Activated T-cell treated with anti-CD3 and anti-CD28 coated beads, Interleukin-2, amount 50 U/mL, for 48 hours (primary cell): ENCODE measurements around the gene FAM168B.

ENCODE experiments used
- DNase-seq, 2 experiments: peaks; one replicate each; pipeline ENCODE4 v3.0.0-alpha.2; 2020

FAM168B gene

DNA sequence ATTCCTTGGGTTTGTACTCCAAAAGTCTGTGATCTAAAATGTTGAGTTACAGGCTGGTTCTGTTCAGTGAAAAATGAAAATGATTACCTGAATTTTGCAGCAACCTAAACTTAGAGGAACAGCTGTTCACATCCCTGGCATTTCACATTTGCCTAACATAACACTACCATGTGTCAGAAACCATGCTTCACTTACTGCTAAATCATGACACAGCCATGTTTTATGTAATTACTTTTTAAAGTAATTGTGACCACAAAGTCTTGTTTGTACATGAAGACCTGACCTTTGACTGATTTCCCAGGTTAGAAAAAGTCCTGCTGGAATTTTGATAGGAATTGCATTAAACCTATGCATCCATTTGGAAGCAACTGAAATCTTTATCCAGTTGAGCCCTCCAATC lies 79.1 kb downstream of the FAM168B start:
- DNase-seq: no peak

DNA sequence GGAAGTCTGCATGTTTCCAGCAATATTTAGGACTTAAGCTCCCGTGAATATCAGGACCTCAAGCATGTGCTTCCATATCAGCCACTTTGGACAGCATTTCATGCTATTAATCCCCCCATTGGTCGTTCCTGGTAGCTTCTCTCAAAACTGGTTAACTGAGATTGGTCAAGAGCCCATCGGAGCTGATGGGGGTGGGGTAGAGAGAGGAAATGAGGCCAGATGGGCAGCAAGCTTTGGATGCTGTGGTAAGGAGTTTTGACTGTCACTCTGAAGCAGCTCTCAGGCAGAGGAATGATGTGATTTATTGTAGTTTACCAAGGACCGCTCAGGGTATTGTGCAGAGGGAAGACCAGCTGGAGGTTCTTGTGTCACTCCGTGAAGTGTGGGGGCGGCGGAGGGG lies 81.8 kb downstream of the FAM168B start:
- DNase-seq: no peak

DNA sequence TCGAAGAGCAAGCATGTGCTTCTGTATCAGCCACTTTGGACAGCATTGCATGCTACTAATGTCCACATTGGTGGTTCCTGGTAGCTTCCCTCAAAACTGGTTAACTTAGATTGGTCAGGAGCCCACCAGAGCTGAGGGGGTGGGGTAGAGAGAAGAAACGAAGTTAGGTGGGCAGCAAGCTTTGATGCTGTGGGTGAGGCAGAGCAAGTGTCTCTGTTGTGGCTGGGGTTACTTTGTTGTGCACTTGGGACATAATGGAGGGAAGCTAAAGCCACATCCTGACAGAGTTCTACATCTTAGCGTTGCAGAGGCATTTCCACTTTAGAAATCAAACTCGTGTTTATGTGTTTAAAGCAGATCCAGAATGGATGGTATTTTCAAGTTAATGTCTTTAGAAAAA lies 82.7 kb downstream of the FAM168B start:
- DNase-seq: no peak

DNA sequence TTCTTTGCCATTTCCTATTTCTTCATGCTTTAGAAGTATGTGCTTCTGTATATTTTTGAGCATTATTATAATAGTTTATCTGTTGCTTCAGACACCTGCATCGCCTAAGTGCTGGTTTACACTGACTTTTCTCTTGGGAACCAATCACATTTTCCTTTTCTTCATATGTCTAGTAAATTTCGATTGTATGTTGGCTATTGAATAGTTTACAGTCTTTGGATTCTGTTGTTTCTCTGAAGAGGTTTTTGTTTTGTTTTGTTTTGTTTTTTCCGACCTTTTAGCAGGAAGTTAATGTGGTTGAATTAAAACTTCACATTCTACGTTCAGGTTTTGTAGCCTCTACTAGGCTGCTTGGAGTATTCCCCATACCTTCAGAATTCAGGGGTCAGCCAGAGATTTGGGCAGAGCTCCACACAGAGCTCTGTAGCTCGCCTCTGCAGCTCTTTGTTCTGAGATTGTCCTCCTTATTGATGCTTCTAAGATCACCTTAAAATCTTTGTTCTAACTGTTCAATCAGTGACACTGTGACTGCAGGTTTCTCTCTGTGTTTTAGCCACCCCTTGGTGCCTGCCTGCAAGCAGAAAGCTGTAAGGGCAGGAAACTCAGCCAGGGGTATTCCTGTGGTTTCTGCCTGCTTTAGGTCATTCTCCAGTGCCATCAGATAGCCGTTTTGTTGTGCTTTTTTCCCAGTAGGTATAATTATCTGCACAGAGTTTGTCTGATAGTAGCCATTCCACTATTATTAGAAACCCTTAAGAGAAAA lies 83.4 kb downstream of the FAM168B start:
- DNase-seq: no peak

DNA sequence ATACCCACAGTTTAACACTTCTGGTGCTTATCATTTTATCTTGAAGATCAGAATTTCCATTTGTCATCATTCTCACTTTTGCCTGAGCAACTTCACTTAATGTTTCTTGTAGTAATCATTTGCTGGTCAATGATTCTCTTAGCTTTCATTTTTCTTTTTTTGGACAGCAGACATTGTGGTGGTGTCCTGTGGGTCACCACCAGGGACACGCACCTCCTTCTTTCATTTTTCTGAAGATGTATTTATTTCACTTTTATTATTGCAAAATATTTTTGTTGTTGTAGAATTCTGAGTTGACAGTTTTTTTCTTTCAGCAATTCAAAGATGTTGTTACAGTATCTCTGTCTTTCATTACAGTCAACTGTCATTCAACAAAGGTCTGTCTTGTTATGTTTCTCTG lies 84.3 kb downstream of the FAM168B start:
- DNase-seq: no peak

DNA sequence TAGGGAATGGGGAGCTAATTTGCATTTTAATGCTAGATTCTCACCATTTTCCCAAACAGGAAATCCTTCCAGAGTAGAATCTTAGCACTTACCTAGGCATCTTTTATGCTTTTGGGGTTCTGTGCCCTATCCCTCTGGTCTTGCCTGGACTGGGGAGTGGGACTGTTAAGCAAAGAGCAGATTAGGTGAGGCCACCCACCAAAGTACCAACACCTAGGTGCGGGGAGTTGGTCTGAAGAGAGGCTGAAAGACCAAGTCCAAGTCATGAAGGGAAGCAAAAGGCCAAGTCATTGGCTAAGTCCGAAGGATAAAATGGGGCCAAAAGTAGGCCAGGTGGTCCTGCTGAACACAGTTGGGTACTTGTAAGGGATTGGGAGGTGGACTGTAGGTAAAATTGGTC lies 86.7 kb downstream of the FAM168B start:
- DNase-seq: no peak

DNA sequence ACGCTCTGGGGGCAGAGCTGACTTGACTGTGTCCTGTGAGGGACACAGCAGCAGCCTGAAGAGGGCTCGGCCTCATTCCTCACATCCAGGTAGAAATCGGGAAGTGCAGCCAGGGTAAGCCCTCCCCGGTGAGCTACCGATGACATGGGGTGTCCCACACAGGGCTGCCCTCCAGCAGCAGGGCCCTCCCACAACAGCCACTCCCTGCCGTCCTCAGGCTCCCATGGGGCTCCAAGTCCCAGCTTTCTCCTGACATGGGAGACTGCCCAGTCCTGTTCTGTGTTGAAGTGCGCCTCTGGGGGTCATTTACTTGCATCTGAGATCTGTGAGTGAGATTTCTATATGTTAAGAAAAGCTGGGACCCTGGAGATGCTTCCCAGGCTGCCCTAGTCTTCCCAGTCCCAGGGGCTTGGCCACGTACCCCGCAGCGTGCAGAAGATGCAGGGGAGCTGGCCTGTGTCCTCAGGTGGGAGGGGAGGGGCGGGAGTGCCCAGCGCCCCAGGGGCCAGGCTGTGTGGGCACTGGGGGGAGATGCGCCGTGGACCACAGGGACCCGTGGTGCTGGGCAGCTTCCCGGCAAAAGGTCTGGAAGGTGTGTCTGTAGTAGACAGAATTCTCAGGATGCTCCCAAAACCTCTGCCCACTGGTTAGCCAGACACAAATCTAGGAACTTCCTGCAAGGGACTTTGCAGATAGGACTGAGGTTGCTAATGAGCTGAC lies 87.9 kb downstream of the FAM168B start:
- DNase-seq: no peak

DNA sequence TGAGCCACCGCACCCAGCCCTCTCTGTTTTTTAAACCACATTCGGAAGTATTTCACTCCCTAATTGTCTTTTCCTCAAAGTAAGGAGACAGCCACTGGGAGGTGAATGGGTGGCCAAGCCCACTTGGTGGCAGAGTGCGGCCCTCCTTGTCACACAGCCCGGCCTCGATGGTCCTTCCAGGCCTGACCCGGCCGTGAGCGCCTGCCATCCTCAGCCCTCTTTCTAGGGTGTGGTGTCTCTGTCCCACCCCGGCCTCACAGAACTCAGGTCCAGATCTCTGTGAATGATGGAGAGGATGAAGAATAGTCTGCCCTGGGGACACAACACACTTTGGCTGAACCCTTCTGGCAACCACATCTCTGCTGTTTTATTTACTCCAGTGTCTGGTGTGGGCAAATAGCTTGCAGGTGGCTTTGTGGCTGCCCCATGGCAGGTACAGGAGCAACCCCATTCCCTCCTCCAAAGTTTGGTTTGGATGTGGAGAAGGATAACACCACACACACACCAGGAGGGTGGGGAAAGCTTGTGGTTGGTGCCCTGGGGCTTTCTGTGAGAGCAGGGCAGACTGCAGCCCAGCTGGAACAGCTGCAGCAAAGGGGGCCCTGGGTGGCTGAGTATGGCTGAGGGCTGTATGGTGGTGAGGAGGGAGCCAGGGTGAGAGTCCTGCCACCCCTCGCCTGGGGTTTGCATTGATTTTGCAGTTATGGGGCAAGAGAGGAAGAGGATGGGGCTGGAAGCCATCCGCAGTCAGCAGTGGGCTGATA lies 88.6 kb downstream of the FAM168B start:
- no peak for DNase-seq

DNA sequence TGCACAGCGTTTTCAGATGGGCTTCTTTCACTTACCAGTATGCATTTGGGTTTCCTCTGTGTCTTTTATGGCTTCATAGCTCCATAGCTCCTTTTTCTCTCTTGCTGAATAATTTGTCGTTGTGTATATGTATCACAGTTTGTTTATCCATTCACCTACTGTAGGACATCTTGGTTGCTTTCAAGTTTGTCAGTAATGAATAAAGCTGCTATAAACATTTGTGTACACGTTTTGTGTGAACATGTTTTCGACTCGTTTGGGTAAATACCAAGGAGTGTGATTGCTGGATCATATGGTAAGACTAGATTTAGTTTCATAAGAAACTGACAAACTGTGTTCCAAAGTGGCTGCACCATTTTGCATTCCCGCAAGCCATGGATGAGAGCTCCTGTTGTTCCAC lies 94.7 kb downstream of the FAM168B start:
- DNase-seq: no peak
